Stimulated activated CD8-positive, alpha-beta memory T cell treated with anti-CD3 and anti-CD28 coated beads, Interleukin-2, amount 100 ng/mL, for 48 hours (primary cell): Measurements from ENCODE around the gene FHL3.
"Not testable (repeated sequence)": the region's sequence is repeated elsewhere in the genome, so short reads cannot be mapped to it uniquely, and the experiment has no call there.

ENCODE experiments used
- DNase-seq, 2 donors: peaks; one replicate each; pipeline ENCODE4 v3.0.0-alpha.2; 2020; ENCODE audit warnings: low read depth in 2 of 2

FHL3 gene

GRCh38 chr1:37989361-37989930 is 15.9 kb downstream of the FHL3 start:
- no peak for DNase-seq

DNA sequence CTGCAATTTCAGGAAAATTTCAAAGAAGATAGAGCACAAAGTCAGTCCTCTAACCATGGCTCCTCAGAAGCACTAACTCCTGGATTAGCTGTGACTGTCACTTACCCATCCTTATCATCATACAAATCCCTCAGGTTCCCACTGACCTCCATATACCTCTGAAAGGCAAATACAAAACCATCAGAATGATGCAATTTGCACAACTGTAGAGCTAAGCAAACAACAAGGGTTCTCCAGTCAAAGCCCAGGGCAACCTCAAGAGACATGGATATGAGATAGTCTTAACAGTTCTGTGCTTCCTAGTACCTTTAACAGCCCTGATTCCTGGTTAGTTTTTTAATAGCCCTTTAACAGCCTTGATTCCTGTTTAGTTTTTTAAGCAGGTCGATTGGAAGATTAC is 17.6 kb downstream of the FHL3 start:
- no peak for DNase-seq

- no peak for DNase-seq
Measured at GRCh38 chr1:37983546-37983945, 21.8 kb downstream of the FHL3 start.

DNA sequence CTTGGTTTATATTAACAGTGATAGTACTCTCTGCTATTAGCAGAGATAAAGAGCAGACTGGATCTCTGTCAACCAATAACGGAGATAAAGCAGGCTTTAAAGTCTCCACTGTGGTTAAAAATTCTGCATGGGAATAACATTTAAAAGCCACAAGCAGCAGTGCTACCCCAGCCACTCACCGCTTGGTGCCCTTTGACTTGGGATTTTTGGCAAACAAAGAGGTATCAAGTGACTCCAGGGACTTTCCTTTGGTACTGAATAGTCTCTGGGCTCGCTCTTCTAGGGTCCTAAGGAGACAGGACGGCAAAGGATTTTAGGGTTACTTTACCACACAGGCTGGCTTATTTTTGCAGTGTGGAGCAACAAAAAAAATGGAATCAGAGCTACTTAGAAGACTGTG is 26.8 kb downstream of the FHL3 start:
- no peak for DNase-seq

DNA sequence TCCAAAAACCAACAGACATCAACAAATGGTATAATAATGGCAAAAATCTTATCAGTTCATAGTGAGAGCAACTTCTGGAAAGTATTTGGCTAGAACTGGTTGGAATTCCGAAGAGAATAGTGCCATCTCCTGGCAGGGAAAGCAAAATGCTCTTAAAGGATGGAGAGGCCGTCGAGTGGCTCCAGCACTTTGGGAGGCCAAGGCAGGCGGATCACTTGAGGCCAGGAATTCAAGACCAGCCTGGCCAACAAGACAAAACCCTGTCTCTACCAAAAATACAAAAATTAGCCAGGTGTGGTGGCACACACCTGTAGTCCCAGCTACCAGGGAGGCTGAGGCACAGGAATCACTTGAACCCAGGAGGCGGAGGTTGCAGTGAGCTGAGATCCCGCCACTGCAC is 30.2 kb downstream of the FHL3 start:
- not testable (repeated sequence) for DNase-seq

DNA sequence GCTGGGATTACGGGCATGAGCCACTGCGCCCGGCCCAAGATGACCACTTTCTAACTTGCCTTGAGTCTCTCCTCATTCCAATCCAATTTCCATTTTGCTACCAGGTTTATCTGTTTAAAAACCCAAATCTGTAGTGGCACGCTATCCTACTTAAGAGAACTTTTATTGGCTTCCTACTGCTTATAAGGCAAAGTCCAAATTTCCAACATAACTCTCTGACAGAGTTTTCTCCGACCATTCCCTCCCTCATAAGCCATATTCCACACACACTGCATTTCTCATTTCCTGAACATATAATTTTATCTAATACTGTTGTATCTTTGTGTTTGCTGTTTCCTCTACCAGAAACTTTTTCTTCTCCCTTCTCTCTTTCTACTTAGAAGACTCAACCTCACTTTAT is 30.7 kb downstream of the FHL3 start:
- no peak for DNase-seq

DNA sequence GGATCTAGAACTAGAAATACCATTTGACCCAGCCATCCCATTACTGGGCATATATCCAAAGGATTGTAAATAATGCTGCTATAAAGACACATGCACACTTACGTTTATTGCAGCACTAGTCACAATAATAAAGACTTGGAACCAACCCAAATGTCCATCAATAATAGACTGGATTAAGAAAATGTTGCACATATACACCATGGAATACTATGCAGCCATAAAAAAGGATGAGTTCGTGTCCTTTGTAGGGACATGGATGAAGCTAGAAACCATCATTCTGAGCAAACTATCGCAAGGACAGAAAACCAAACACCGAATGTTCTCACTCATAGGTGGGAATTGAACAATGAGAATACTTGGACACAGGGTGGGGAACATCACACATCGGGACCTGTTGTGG is 31.6 kb downstream of the FHL3 start:
- DNase-seq, result not testable (repeated sequence)

- no peak for DNase-seq
Measured at GRCh38 chr1:37965301-37965700, 40.0 kb downstream of the FHL3 start.

DNA sequence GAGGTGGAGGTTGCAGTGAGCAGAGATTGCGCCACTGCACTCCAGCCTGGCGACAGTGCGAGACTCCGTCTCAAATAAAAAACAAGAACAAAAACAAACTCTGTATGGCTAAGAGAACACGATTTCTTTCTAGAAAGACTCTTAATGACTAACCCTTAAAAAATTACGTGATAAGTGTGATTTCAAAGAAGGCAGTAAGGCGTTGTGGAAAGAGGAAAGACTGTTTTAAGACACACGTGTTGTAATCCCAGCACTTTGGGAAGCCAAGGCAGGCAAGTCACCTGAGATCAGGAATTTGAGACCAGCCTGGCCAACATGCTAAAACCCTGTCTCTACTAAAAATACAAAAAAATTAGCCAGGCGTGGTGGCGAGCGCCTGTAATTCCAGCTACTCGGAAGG is 41.2 kb downstream of the FHL3 start:
- DNase-seq, result not testable (repeated sequence)

DNA sequence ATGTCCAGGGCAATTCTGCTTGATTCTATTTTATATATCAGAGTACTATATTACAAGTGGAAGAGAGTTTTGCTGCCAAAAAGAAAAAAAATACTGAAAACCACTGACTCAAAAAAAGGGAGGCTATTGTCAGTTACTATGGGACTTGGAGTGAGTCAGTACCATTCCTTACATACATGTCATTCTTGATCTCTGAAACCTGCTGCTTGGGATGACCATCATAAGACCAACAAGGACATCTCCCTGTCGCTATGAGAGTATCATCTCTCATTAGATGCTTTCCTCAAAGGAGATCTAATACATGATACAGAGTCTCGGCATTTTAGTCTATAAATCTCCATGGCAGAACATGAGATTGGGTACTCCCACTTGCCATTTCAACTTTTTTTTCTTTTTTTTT is 46.6 kb downstream of the FHL3 start:
- DNase-seq, result no peak

- DNase-seq, result no peak
Measured at GRCh38 chr1:37955685-37956084, 49.6 kb downstream of the FHL3 start.

GRCh38 chr1:37954316-37954971 is 50.9 kb downstream of the FHL3 start:
- DNase-seq, result no peak

GRCh38 chr1:37952738-37953137 is 52.6 kb downstream of the FHL3 start:
- DNase-seq, result no peak

GRCh38 chr1:37951783-37952624 is 53.3 kb downstream of the FHL3 start:
- DNase-seq, result no peak

DNA sequence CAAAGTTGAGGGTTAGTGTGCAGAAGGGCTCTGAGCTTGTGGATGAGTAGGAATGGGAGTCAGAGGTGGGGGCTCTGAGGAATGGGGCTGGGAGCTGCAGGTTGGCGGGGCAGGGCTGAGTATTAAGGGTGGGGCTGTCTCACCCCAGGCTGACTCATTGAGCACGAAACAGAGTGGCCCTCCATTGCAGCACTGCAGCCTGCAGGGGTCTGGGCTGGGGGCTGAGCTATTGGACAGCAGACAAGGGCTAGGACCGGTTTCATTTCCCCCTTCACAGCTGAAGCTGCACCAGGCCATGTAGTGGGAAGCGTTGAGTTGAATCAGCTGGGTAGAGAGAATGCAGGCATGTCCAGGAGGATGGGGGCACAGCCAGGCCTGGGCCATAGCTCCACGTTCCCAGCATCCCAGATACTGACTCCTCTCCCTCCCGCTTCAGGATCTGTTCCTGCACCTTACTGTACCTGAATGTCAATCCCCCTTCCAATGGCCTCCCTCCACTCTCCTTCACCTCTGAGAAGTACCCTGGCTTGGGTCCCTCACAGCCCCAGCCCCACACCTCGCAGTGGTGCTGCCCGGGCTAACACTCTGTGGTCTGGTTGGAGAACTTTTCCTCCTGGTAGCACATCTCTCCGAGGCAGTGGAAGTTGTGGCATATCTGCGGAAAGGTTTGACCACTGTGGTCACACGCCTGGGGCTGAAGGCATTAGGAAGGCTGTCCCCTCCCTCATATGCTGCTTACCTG is 54.1 kb downstream of the FHL3 start:
- DNase-seq, result no peak

DNA sequence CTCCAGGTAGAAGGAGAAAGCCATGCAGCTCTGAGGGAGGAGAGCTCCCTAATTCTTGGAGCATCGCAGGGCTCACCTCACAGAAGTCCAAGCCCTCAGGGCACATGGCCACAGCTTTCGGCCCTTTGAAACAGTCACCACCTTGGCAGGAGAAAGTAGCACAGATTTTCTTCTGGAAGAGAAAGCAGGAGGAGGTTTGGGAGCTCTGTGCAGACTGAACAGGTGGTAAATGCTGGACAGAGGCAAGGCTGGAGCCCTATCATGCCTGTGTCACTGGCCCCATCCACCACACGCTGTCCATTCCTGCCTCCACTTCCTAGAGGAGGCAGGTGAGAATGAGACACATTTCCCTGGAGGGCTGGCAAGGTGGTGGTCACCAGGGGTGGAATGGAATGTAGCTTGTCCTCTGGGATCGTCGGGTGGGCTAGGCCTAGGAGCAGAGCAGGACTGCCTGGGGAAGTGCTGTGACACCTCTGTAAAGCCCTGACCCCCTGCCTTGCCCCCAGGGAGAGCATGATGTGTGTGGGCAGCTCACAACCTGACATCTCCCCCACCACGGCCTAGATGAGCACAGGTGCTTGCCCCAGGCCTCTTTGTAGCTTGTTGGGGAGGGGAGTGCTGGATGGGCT is 55.7 kb downstream of the FHL3 start:
- no peak for DNase-seq

GRCh38 chr1:37948841-37949240 is 56.5 kb downstream of the FHL3 start:
- DNase-seq, result no peak

GRCh38 chr1:37948166-37948565 is 57.1 kb downstream of the FHL3 start:
- DNase-seq, result no peak

DNA sequence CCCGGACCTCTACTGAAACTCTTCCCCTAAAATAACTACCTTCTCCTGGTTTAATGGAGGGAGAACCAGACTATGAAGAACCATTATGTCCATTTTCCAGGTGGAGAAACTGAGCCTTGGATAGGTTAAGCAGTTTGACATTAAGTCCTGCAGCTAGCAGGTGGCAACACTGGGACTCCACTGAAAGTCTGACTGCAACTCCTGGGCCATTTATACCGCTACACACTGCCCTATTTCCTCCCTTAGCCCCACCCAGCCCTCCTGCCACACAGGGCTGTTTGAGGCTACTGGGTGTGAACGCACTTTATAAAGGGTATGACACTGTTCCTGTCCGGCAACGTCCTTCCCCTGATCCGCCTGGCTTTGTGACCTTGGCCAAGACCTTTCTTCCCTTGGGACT is 58.0 kb downstream of the FHL3 start:
- no peak for DNase-seq
